ELF-1 (cell line): ENCODE results near the gene SLC12A8.

Experiments
- DNase-seq: peaks from one replicate; pipeline ENCODE4 v3.0.0-alpha.2; 2016; ENCODE audit warnings: low read depth, low spot score

SLC12A8 gene

GRCh38 chr3:125078951-125079674 is 133.4 kb downstream of the SLC12A8 start:
- DNase-seq: no peak

- DNase-seq: no peak
Measured at GRCh38 chr3:125077864-125078263, 134.7 kb downstream of the SLC12A8 start.

GRCh38 chr3:125076464-125076863 is 136.1 kb downstream of the SLC12A8 start:
- no peak for DNase-seq

- DNase-seq: peak; percentile 71
Measured at GRCh38 chr3:125075738-125076137, 136.8 kb downstream of the SLC12A8 start.

DNA sequence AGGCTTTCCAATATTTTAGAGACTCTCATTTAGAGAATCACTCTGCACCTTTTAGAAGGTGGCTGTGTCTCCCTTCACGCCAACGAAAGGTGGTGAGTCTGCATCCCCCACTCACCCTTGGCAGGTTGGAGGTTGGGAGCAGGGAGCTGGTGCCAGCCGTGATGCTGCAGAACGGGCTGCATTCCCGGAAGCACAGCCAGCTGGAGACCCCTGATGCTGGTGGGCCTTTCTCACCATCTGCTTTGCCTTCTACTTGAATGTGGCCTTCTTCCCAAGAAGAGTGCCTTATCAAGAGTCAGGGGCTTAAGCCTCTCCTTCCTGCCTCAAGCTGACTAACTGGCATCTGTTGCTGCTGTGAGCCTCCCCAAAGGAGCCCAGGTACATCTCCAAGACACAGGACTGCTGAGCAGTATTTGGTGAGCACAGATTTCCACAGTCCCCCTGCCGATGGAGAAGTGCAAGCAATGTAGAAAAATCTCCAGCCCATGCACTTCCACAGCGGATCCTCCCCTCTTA is 139.1 kb downstream of the SLC12A8 start:
- no peak for DNase-seq

- no peak for DNase-seq
Measured at GRCh38 chr3:125072749-125073389, 139.7 kb downstream of the SLC12A8 start.

GRCh38 chr3:125072301-125072700 is 140.2 kb downstream of the SLC12A8 start:
- no peak for DNase-seq

DNA sequence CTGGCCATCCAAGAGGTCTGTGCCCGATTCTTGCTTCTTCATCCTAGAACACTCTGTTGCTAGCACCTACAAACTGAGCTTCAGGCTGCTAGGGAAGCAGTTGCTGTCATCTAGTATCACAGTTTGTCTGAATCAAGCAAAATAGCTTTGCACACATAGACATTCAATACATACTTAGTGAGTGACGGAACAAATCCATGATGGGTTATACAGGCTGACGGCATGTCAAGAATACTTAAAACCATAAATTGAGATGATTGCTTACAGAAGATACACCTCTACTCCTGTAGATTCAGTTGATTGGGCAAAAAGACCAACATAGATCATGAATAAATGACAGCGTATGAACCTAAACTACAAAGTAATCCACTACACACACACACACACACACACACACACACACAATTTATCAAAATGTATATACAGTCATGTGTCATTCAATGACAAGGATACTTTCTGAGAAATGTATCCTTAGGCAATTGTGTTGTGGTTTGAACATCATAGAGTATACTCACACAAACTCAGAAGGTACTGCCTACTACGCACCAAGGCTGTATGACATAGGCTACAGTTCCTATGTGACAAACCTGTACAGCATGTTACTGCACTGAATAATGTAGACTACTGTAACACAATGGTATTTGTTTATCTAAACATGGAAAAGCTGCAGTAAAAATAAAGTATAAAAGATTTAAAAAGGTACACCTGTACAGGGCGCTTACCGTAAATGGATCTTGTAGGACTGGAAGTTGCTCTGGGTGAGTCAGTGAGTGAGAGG is 142.4 kb downstream of the SLC12A8 start:
- no peak for DNase-seq

- DNase-seq: no peak
Measured at GRCh38 chr3:125069452-125069851, 143.1 kb downstream of the SLC12A8 start.

DNA sequence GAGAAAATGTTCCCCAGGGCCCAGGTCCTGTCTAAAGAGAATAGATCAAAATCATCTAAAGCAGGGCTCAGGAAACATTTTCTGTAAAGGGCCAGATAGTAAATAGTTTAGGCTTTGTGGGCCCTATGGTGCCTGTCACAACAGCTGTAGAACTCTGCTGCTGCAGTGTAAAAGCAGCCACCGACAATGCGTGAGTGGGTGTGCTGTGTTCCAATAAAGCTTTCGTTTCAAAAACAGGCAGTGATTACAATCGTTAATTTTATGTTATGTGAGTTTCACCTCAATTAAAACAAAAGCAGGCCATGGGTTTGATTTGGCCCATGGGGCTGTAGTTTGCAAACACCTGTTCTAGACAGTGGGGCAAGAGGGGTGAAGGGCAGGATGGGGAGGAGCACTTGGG is 144.3 kb downstream of the SLC12A8 start:
- no peak for DNase-seq

- no peak for DNase-seq
Measured at GRCh38 chr3:125067225-125067624, 145.3 kb downstream of the SLC12A8 start.

GRCh38 chr3:125062904-125063618 is 149.5 kb downstream of the SLC12A8 start:
- DNase-seq: peak; percentile 85

DNA sequence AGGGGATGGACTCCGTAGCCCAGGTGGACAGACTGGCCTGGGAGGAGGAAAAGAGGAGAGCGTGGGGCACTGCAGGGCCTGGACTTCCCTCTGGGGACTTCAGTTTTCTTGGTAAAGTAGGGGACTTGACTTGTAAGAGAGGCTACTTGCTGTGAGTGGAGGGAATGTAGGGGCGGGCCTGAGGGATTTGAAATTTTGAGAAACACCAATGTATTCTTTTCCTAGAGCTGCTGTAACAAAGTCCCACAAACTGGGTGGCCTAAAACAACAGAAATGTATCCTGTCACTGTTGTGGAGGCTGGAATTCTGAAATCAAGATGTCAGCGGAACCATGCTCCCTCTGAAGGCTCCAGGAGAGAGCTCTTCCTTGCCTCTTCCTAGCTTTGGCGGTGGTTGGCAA is 150.9 kb downstream of the SLC12A8 start:
- DNase-seq: no peak

GRCh38 chr3:125061170-125061569 is 151.4 kb downstream of the SLC12A8 start:
- no peak for DNase-seq

GRCh38 chr3:125059488-125060245 is 152.9 kb downstream of the SLC12A8 start:
- no peak for DNase-seq

DNA sequence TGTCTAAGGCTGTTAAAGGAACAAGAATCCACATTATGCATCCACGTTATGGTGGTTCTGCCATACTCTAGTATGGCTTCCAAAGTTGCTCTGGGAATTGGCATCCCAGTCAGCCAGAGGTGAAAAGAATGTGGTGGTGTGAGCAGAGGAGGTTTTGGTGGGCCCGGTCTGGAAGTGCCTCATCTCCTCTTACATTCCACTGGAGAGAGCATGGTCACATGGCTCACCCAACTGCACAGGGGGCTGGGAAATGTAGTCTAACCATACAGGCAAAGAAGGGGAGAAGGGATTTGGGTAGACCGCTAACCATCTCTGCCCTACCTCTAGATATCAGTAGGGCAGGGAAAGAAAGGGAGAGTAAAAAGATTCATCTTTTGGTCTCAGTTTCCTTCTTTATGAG is 153.6 kb downstream of the SLC12A8 start:
- DNase-seq: no peak

GRCh38 chr3:125058529-125058928 is 154.0 kb downstream of the SLC12A8 start:
- DNase-seq: no peak

GRCh38 chr3:125057186-125057850 is 155.2 kb downstream of the SLC12A8 start:
- DNase-seq: no peak

- peak; percentile 90 for DNase-seq
Measured at GRCh38 chr3:125055913-125056745, 156.4 kb downstream of the SLC12A8 start, which contains the start of gene HEG1. Gene HEG1 (minus strand): TSS chr3:125055997. CDS start chr3:125055890, 107 bp downstream.
